Measurements from ENCODE around the gene GLB1L2. TPM values are rescaled to one million over a fixed set of nuclear protein-coding genes. Genes with fewer than 3 reads are reported as not detected.

Gene GLB1L2
- total RNA-seq, 1 experiment from 2014 or later = 27.1 TPM

DNA sequence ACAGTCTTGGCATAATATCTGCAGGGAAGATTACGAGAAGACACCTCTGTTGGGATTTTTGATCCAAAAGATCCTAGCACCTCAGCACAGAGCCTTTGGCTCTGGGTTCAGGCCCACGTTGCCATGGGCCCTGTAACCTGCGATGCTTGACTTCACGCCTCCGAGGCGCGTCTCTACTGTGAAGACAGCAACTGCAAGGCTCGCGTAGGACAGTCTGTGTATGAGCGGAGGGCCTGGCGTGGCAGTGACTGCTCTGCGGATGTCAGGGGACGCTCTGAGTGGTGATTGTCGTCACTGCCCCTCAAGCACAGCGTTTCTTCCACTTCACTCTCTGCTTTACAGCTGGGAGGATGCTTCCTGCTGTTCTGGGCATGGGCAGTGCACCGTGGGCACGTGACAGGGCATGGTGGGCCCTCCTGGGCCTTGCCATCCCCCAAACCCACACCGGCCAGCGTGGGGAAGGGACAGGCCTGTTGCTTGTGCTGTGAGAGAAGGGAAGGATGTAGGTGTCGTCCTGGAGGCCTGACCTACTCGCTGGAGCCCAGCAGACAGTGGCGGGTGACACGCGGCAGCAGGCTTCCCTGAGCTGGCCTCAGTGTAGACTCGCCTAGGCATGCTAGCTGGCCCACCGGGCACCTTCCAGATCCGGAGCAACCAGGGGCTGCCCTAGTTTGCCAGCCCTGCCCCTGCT, 26.5 kb downstream of the GLB1L2 start:
- no peak for ATAC-seq
- intact Hi-C loops (cut with micrococcal nuclease) = no loop called here
- Histone ChIP-seq H2AFZ (ENCODE audit: low read depth, low read length, poor library complexity, severe bottlenecking) (no peak overlapping the region), H3K9me3 (ENCODE audit: control insufficient read depth in 1 of 2, insufficient read depth in 1 of 2, low read depth in 1 of 2, low read length in 2 of 2) (no peaks in the 10 kb centered on the region), H3K9ac (ENCODE audit: low read length) (no peak overlapping the region), H3K27me3 (ENCODE audit: insufficient read depth, low read length) (no peaks in the 10 kb centered on the region), H3K27ac (ENCODE audit: low read depth, low read length) (no peak overlapping the region), H3K36me3 (ENCODE audit: control insufficient read depth in 1 of 2, insufficient read depth in 2 of 2, low read length in 2 of 2) (no peaks in the 10 kb centered on the region), H3K9me2 (ENCODE audit: insufficient read depth) (no peaks in the 10 kb centered on the region), H3K4me1 (ENCODE audit: control insufficient read depth in 1 of 2, insufficient read depth in 2 of 2, low read length in 2 of 2) (no peaks in the 10 kb centered on the region), H3K4me2 (ENCODE audit: low read length) (no peak overlapping the region), H3K4me3 (replicated peaks in 1 of 2; ENCODE audit: low read depth in 1 of 2, low read length in 2 of 2) (no peak overlapping the region), H4K20me1 (ENCODE audit: insufficient read depth) (no peaks in the 10 kb centered on the region), H3K79me2 (ENCODE audit: insufficient read depth, low read length) (no peaks in the 10 kb centered on the region)
- CTCF ChIA-PET = no interaction called here
- POLR2A ChIA-PET = no interaction called here
- DNase-seq (ENCODE audit: low read depth, low spot score) = no peak
- TF ChIP-seq POLR2A (IDR thresholded peaks at IDR 0.05; ENCODE audit: borderline replicate concordance, extremely low read depth, insufficient read depth, insufficient read length) = no peak
- TF ChIP-seq, protein P1, sequence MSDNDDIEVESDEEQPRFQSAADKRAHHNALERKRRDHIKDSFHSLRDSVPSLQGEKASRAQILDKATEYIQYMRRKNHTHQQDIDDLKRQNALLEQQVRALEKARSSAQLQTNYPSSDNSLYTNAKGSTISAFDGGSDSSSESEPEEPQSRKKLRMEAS (IDR thresholded peaks at IDR 0.05) = no peak
- TF ChIP-seq RAD21 (IDR thresholded peaks at IDR 0.05; ENCODE audit: low read depth) = no peak
- TF ChIP-seq FOSL1 (IDR thresholded peaks at IDR 0.05; ENCODE audit: low read depth) = no peak
- no peak for TF ChIP-seq JUND (IDR thresholded peaks at IDR 0.05)
- no TSS peak for BruUV-seq (replicated peaks)
- RAD21 ChIA-PET (ENCODE audit: low non-redundant PET in 1 of 2, low total read pairs in 2 of 2, uncharacterized antibody in 2 of 2, unreplicated experiment in 2 of 2) = interaction anchor here in 1 of 2 experiments (1.1 kb wide), 1 partner anchor 369 kb away, joined by 3 read pairs; no protein-coding TSS in a partner anchor

DNA sequence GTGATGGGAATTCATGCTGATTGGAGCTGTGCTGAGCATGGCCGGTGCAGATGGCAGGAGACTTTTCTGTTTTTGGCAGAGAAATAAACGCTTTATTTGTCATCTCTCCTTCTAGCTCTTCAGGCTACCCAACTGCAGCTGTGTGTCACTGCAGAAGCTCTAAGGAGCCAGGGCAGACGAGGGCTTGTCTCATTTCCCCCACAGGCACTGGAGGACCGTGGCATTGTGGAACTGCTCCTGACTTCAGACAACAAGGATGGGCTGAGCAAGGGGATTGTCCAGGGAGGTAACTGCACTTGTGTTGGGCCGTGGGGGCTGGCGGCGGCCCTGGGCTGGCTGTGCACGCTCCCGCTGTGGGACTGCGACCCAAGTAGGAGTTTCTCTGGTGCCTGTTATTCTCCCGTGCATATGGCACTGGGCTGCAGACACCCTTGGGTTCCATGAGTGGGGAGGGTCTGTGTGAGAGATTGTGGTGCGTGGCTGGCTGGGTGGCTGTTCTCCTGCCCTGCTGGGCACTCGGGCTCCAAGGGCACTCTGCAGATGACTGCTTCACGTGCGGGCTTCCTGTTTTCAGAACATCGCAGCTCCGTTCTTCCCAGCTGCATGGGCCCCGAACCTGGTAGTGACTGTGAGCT, 27.2 kb downstream of the GLB1L2 start:
- no peak overlapping the region for H3K9ac ChIP-seq (ENCODE audit: low read length)
- TF ChIP-seq SIN3A (IDR thresholded peaks at IDR 0.05; ENCODE audit: low read depth) (no peak), SP1 (IDR thresholded peaks at IDR 0.05; ENCODE audit: low read depth) (no peak), YY1 (IDR thresholded peaks at IDR 0.05; ENCODE audit: extremely low read depth, insufficient replicate concordance, low read depth, low read length) (no peak), EZH2phosphoT487 (IDR thresholded peaks at IDR 0.05; ENCODE audit: borderline replicate concordance) (no peak), SRF (IDR thresholded peaks at IDR 0.05; ENCODE audit: low read depth) (no peak)
- TF ChIP-seq, protein P2, sequence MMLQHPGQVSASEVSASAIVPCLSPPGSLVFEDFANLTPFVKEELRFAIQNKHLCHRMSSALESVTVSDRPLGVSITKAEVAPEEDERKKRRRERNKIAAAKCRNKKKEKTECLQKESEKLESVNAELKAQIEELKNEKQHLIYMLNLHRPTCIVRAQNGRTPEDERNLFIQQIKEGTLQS (IDR thresholded peaks at IDR 0.05) = no peak
- no peaks in the 10 kb centered on the region for H3K36me3 ChIP-seq (ENCODE audit: control insufficient read depth in 1 of 2, insufficient read depth in 2 of 2, low read length in 2 of 2)
- no peaks in the 10 kb centered on the region for H3K79me2 ChIP-seq (ENCODE audit: insufficient read depth, low read length)
- H3K4me3 ChIP-seq (replicated peaks in 1 of 2; ENCODE audit: low read depth in 1 of 2, low read length in 2 of 2) = no peak overlapping the region
- ATAC-seq = no peak
- no TSS peak for BruUV-seq (replicated peaks)
- H4K20me1 ChIP-seq (ENCODE audit: insufficient read depth) = no peaks in the 10 kb centered on the region
- no peaks in the 10 kb centered on the region for H3K4me1 ChIP-seq (ENCODE audit: control insufficient read depth in 1 of 2, insufficient read depth in 2 of 2, low read length in 2 of 2)
- no peak overlapping the region for H3K27ac ChIP-seq (ENCODE audit: low read depth, low read length)
- no peak overlapping the region for H3K4me2 ChIP-seq (ENCODE audit: low read length)
- CTCF ChIA-PET = no interaction called here
- no peaks in the 10 kb centered on the region for H3K9me3 ChIP-seq (ENCODE audit: control insufficient read depth in 1 of 2, insufficient read depth in 1 of 2, low read depth in 1 of 2, low read length in 2 of 2)
- DNase-seq (ENCODE audit: low read depth, low spot score) = no peak
- no peak overlapping the region for H2AFZ ChIP-seq (ENCODE audit: low read depth, low read length, poor library complexity, severe bottlenecking)
- RAD21 ChIA-PET (ENCODE audit: low non-redundant PET in 1 of 2, low total read pairs in 2 of 2, uncharacterized antibody in 2 of 2, unreplicated experiment in 2 of 2) = interaction anchor here in 1 of 2 experiments (0.6 kb wide), 1 partner anchor 151 kb away, joined by 3 read pairs; no protein-coding TSS in a partner anchor
- POLR2A ChIA-PET = no interaction called here
- intact Hi-C loops (cut with micrococcal nuclease) = no loop called here
- H3K9me2 ChIP-seq (ENCODE audit: insufficient read depth) = no peaks in the 10 kb centered on the region
- no peaks in the 10 kb centered on the region for H3K27me3 ChIP-seq (ENCODE audit: insufficient read depth, low read length)

Data from HCT116 (cell line).